Osteoblast (primary cell): ENCODE data around the gene CLDN5. TPM values are rescaled to one million over a fixed set of nuclear protein-coding genes. Genes with fewer than 3 reads are reported as not detected.
"Not testable (repeated sequence)": the region's sequence is repeated elsewhere in the genome, so short reads cannot be mapped to it uniquely, and the experiment has no call there.

Experiments
- DNase-seq: peaks from one replicate; pipeline ENCODE4 v3.0.0; 2011; ENCODE audit warnings: low spot score, mixed read lengths; ENCODE audit not compliant: insufficient read length; ENCODE audit errors: missing footprints
- H2AFZ ChIP-seq: 2 replicates; pipeline ENCODE4 v1.6.0; 2011; ENCODE audit warnings: mild to moderate bottlenecking, low read length
- H3K27ac ChIP-seq: 2 replicates; pipeline ENCODE4 v1.5.1; 2011; ENCODE audit warnings: mild to moderate bottlenecking, low read depth, low read length, moderate library complexity
- H3K27me3 ChIP-seq: 2 replicates; pipeline ENCODE4 v1.6.0; 2012; ENCODE audit warnings: mild to moderate bottlenecking, control low read depth, inconsistent platforms, low read length, moderate library complexity; ENCODE audit not compliant: insufficient read depth
- H3K36me3 ChIP-seq: 2 replicates; pipeline ENCODE4 v1.5.1; 2011; ENCODE audit warnings: mild to moderate bottlenecking, low read length, control low read depth, moderate library complexity; ENCODE audit not compliant: insufficient read depth
- H3K4me1 ChIP-seq: 2 replicates; pipeline ENCODE4 v1.5.1; 2011; ENCODE audit warnings: mild to moderate bottlenecking, low read length, control low read depth, moderate library complexity; ENCODE audit not compliant: insufficient read depth
- H3K4me2 ChIP-seq: 2 replicates; pipeline ENCODE4 v1.6.0; 2011; ENCODE audit warnings: mild to moderate bottlenecking, low read length; ENCODE audit not compliant: insufficient read depth
- H3K4me3 ChIP-seq: fragments of 200-600 bp; sonication (generic); 3 replicates; pipeline ENCODE4 v1.5.1; 2012; ENCODE audit warnings: mild to moderate bottlenecking, low read length, inconsistent platforms; ENCODE audit not compliant: insufficient read depth
- H3K79me2 ChIP-seq: 2 replicates; pipeline ENCODE4 v1.6.0; 2012; ENCODE audit warnings: mild to moderate bottlenecking, low read length, control low read depth, inconsistent platforms; ENCODE audit not compliant: insufficient read depth
- H3K9me3 ChIP-seq: 2 replicates; pipeline ENCODE4 v1.5.1; 2011; ENCODE audit warnings: low read depth, low read length, control low read depth
- H4K20me1 ChIP-seq: 2 replicates; pipeline ENCODE4 v1.6.0; 2012; ENCODE audit warnings: mild to moderate bottlenecking, low read length, control low read depth; ENCODE audit not compliant: insufficient read depth
- total RNA-seq: library from RNA; depleted of rRNA; stranded (reverse); fragments of >200 nt; gene quantifications from 2 replicates; pipeline ENCODE4 v1.2.3, GENCODE V29; 2012
- TF ChIP-seq, protein P1 (sequence below): IDR thresholded peaks from 2 replicates; pipeline ENCODE4 v1.5.1; 2011; ENCODE audit warnings: mild to moderate bottlenecking, low read depth, low read length, moderate library complexity; ENCODE audit errors: extremely low read depth

Gene CLDN5
- total RNA-seq, 1 donor, result not detected

DNA sequence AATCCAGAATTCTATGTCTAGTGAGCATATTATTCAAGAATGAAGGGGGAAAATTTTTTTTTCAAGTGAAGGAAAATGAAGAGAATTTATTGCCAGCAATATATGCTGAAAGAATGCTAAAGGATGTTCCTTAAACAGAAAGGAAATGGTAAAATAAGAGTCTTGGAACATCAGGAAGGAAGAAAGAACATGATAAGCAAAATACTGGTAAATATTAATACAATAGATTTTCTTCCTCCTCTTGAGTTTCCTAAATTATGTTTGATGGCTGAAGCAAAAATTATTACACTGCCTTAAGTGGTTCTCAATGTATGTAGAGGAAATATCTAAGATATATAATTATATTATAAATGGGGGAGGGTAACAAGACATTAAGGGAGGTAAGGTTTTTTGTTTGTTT, 9.6 kb upstream of the CLDN5 start:
- H3K27ac ChIP-seq, result no peak overlapping the region
- no peak overlapping the region for H2AFZ ChIP-seq
- no peaks in the 10 kb centered on the region for H3K4me1 ChIP-seq
- H3K9me3 ChIP-seq, result no peaks in the 10 kb centered on the region
- H4K20me1 ChIP-seq, result no peaks in the 10 kb centered on the region
- no peaks in the 10 kb centered on the region for H3K79me2 ChIP-seq
- no peak overlapping the region for H3K4me3 ChIP-seq
- no peaks in the 10 kb centered on the region for H3K36me3 ChIP-seq
- TF ChIP-seq, protein P1, sequence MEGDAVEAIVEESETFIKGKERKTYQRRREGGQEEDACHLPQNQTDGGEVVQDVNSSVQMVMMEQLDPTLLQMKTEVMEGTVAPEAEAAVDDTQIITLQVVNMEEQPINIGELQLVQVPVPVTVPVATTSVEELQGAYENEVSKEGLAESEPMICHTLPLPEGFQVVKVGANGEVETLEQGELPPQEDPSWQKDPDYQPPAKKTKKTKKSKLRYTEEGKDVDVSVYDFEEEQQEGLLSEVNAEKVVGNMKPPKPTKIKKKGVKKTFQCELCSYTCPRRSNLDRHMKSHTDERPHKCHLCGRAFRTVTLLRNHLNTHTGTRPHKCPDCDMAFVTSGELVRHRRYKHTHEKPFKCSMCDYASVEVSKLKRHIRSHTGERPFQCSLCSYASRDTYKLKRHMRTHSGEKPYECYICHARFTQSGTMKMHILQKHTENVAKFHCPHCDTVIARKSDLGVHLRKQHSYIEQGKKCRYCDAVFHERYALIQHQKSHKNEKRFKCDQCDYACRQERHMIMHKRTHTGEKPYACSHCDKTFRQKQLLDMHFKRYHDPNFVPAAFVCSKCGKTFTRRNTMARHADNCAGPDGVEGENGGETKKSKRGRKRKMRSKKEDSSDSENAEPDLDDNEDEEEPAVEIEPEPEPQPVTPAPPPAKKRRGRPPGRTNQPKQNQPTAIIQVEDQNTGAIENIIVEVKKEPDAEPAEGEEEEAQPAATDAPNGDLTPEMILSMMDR, result no peak
- DNase-seq, result no peak
- no peak overlapping the region for H3K4me2 ChIP-seq
- H3K27me3 ChIP-seq, result no peaks in the 10 kb centered on the region

DNA sequence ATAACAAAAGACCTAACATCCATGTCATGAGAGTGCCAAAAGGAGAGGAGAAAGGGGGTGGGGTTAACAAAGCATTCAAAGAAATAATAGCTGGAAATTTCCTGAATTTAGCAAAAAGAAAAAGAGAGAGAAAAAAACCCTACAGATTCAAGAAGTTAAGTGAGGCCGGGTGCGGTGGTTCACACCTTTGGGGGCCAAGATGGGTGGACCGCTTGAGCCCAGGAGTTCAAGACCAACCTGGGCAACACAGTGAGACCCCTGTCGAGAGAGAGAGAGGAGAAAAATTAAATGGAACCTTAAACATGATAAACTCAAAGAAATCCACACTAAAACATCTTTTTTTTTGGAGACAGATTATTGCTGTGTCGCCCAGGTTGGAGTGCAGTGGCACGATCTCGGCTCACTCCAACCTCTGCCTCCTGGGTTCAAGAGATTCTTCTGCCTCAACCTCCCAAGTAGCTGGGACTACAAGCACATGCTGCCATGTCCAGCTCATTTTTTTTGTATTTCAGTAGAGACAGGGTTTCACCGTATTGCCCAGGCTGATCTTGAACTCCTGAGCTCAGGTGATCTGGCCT, 8.9 kb upstream of the CLDN5 start:
- DNase-seq, result no peak
- no peak overlapping the region for H3K4me2 ChIP-seq

DNA sequence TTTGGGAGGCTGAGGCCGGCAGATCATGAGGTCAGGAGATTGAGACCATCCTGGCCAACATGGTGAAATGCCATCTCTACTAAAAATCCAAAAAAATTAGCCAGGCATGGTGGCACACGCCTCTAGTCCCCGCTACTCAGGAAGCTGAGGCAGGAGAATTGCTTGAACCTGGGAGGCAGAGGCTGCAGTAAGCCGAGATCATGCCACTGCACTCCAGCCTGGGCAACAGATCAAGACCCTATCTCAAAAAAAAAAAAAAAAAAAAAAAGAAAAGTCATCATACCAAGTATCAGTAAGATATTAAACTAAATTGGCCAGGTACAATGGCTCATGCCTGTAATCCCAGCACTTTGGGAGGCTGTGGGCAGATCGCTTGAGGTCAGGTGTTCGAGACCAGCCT, 7.1 kb upstream of the CLDN5 start:
- H3K4me2 ChIP-seq, H3K4me1 ChIP-seq, H3K36me3 ChIP-seq, H4K20me1 ChIP-seq, H3K27ac ChIP-seq, H3K4me3 ChIP-seq, H2AFZ ChIP-seq, H3K9me3 ChIP-seq, DNase-seq, H3K27me3 ChIP-seq, H3K79me2 ChIP-seq: not testable (repeated sequence)

More for the DNA sequence above, 8.9 kb upstream of the CLDN5 start:
- H2AFZ ChIP-seq, result no peak overlapping the region
- H3K79me2 ChIP-seq, result no peaks in the 10 kb centered on the region
- H3K9me3 ChIP-seq, result no peaks in the 10 kb centered on the region
- H3K4me3 ChIP-seq, result no peak overlapping the region
- TF ChIP-seq, protein P1, result no peak
- peaks cover under 1% of the 10 kb centered on the region for H3K4me1 ChIP-seq
- H3K27me3 ChIP-seq, result no peaks in the 10 kb centered on the region
- H4K20me1 ChIP-seq, result no peaks in the 10 kb centered on the region
- no peak overlapping the region for H3K27ac ChIP-seq
- no peaks in the 10 kb centered on the region for H3K36me3 ChIP-seq

DNA sequence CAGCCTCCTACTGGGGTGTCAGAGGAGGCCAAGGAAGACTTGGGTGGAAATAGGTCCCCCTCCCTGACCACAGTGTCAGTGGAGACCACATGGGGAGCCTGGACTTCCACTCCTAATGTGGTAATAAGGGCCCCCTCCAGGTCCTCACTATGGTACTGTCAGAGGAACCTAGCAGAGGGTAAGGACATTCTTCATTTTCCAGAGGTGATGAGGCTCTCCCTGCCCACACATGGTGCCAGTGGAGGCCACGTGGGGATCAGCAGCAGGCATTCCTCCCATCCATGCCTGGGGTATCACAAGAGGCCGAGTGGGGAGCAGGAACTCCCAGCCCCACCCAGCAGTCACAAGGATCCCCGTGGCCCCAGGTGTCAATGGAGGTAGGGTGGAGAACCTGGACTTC, 6.5 kb upstream of the CLDN5 start:
- no peak overlapping the region for H2AFZ ChIP-seq
- no peaks in the 10 kb centered on the region for H3K27me3 ChIP-seq
- TF ChIP-seq, protein P1, result no peak
- H3K36me3 ChIP-seq, result no peaks in the 10 kb centered on the region
- H3K4me2 ChIP-seq, result no peak overlapping the region
- no peaks in the 10 kb centered on the region for H3K79me2 ChIP-seq
- peaks cover 5% of the 10 kb centered on the region for H3K4me1 ChIP-seq
- H3K27ac ChIP-seq, result no peak overlapping the region
- no peak for DNase-seq
- no peaks in the 10 kb centered on the region for H4K20me1 ChIP-seq
- no peaks in the 10 kb centered on the region for H3K9me3 ChIP-seq
- no peak overlapping the region for H3K4me3 ChIP-seq
